CD4-positive, alpha-beta T cell (primary cell): ENCODE data around the gene EEFSEC. TPM values are rescaled to one million over a fixed set of nuclear protein-coding genes. Genes with fewer than 3 reads are reported as not detected.
"Not testable (repeated sequence)": the region's sequence is repeated elsewhere in the genome, so short reads cannot be mapped to it uniquely, and the experiment has no call there.

Experiments
- ATAC-seq: fragments of 200-7000 bp; cut with Tn5 transposase; one replicate; pipeline ENCODE4 v1.10.0; 2022; ENCODE audit warnings: mild to moderate bottlenecking; ENCODE audit not compliant: poor library complexity
- CTCF ChIA-PET: fragments of 350-600 bp; sonication (Branson Sonifier 250); formaldehyde crosslinking; loops from one replicate; lab custom pipeline; 2021; ENCODE audit warnings: antibody characterized with exemption, inconsistent platforms; lab: Charles Lee
- POLR2A ChIA-PET: fragments of 350-600 bp; sonication (Branson Sonifier 250); formaldehyde crosslinking; loops from one replicate; lab custom pipeline; 2021; ENCODE audit warnings: antibody characterized with exemption, inconsistent platforms; lab: Charles Lee
- DNase-seq, 14 experiments: peaks; one replicate each; pipeline ENCODE4 v3.0.0-alpha.2; 2013 to 2020; ENCODE audit warnings: mixed read lengths in 2 of 14
- H3K27ac ChIP-seq, 2 donors: one replicate each; pipeline versions ENCODE4 v1.5.1 to v1.7.0; 2013; ENCODE audit warnings: low read length in 2 of 2, low read depth in 1 of 2, mild to moderate bottlenecking in 1 of 2
- H3K27me3 ChIP-seq, 2 experiments: 1 replicate in 1 of 2; 2 replicates in 1 of 2; pipeline versions ENCODE4 v1.6.1 to v1.7.0; 2013; ENCODE audit warnings: low read length in 2 of 2, control low read depth in 1 of 2, mild to moderate bottlenecking in 1 of 2, moderate library complexity in 1 of 2; ENCODE audit not compliant: insufficient read depth in 2 of 2, control insufficient read depth in 1 of 2
- H3K36me3 ChIP-seq: one replicate; pipeline ENCODE4 v1.6.1; 2013; ENCODE audit warnings: low read length, control low read depth; ENCODE audit not compliant: insufficient read depth
- H3K4me1 ChIP-seq: one replicate; pipeline ENCODE4 v1.6.1; 2013; ENCODE audit warnings: low read length, control low read depth; ENCODE audit not compliant: insufficient read depth
- H3K4me3 ChIP-seq: one replicate; pipeline ENCODE4 v1.5.1; 2013; ENCODE audit warnings: mild to moderate bottlenecking, low read length, moderate library complexity
- H3K9me3 ChIP-seq, 2 experiments: 1 replicate in 1 of 2; 2 replicates in 1 of 2; pipeline versions ENCODE4 v1.6.1 to v1.7.0; 2013; ENCODE audit warnings: low read length in 2 of 2, mild to moderate bottlenecking in 2 of 2, control low read depth in 1 of 2, moderate library complexity in 1 of 2; ENCODE audit not compliant: control insufficient read depth in 1 of 2, insufficient read depth in 1 of 2
- H3K27ac Mint-ChIP-seq: one replicate; pipeline ENCODE4 v1.8.0; 2020; ENCODE audit warnings: mixed read lengths
- H3K27me3 Mint-ChIP-seq: one replicate; pipeline ENCODE4 v1.8.0; 2021; ENCODE audit warnings: mixed read lengths
- H3K36me3 Mint-ChIP-seq: one replicate; pipeline ENCODE4 v1.8.0; 2021; ENCODE audit warnings: low read depth, mixed read lengths
- H3K4me1 Mint-ChIP-seq: one replicate; pipeline ENCODE4 v1.8.0; 2021; ENCODE audit warnings: low read depth, mixed read lengths
- H3K4me3 Mint-ChIP-seq: one replicate; pipeline ENCODE4 v1.8.0; 2020; ENCODE audit warnings: mild to moderate bottlenecking, mixed read lengths
- H3K9me3 Mint-ChIP-seq: one replicate; pipeline ENCODE4 v1.8.0; 2020; ENCODE audit warnings: mixed read lengths
- CTCF ChIP-seq: fragments of 200-600 bp; IDR thresholded peaks from one replicate; pipeline ENCODE4 v1.8.0; 2022; ENCODE audit warnings: antibody characterized with exemption, mild to moderate bottlenecking
- intact Hi-C, 2 experiments: fragments of 100-400 bp; cut with DNase I in 1 of 2; cut with micrococcal nuclease in 1 of 2; formaldehyde crosslinking; loops; one replicate each; pipeline versions ENCODE4 v1.15.1 to v1.9.0; 2023 to 2025; cut with DNase I, micrococcal nuclease
- total RNA-seq, 174 experiments: library from RNA in 2 of 174; stranded (reverse) in 2 of 174; gene quantifications; one replicate each; pipeline ENCODE4 v1.2.3 and lab custom pipeline; 2021 to 2026

EEFSEC gene
- total RNA-seq, 2 experiments from 2014 or later, result 13.1 to 13.9 TPM

DNA sequence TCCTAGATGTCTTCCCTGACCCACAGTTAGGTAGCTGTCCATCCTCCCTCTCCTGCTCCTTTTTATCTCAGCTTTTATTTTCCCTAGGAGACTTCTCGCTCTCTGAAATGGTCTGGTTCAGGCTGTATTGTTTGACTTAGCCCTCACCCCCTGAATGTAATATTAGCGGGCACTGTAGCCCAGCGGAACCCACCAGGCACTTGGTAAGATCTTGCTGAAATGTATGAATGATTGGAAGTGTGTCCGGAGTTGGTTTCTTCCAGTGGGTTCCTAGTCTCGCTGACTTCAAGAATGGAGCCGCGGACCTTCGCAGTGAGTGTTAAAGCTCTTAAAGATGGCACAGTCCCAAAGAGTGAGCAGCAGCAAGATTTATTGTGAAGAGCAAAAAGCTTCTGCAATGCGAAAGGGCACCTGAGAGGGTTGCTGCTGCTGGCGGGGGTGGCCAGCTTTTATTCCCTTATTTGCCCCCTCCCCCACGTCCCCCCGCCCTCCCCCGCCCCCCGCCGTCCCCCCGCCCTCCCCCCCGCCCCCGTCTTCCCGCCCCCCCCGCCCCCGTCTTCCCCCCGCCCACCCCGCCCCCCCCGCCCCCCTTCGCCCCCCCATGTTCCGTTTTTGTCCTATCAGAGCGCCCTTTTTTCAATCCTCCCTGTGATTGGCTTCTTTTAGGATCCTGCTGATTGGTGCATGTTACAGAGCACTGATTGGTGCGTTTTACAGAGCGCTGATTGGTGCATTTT lies 694 bp upstream of the EEFSEC start:
- H3K4me3 Mint-ChIP-seq, result peak overlapping the region; percentile 87
- H3K36me3 Mint-ChIP-seq, result peaks cover 30% of the 10 kb centered on the region
- peak overlapping the region; percentile 50 to 80 for H3K27ac ChIP-seq
- CTCF ChIA-PET, result interaction anchor here (1.6 to 2.5 kb wide), 2 partner anchors 29 to 77 kb away, joined by 8 to 10 read pairs; partner anchors contain the start of gene RUVBL1
- peaks cover 40% of the 10 kb centered on the region for H3K4me1 Mint-ChIP-seq
- POLR2A ChIA-PET, result interaction anchor here (0.5 to 2.9 kb wide), 6 partner anchors 25 to 1164 kb away, joined by 3 to 77 read pairs (median 3); partner anchors contain the start of gene RUVBL1
- peak in 4 of 14 experiments; percentile 65 to 89 (median 78) for DNase-seq
- peaks cover 4% of the 10 kb centered on the region for H3K36me3 ChIP-seq
- peak overlapping the region; percentile 84 for H3K27ac Mint-ChIP-seq
- TF ChIP-seq CTCF, result no peak
- peak overlapping the region; percentile 58 for H3K4me3 ChIP-seq
- intact Hi-C loops, result loop anchor here (1.0 to 10.0 kb wide), 5 partner anchors 28 to 1678 kb away; partner anchors contain the start of genes ABTB1 (in 1 of the 2), RUVBL1 (in 1 of the 2), SEC61A1 (in 1 of the 2) and ZXDC (in 1 of the 2)
- H3K27me3 ChIP-seq, result no peaks in the 10 kb centered on the region
- H3K4me1 ChIP-seq, result peaks cover 22% of the 10 kb centered on the region
- ATAC-seq, result peak; percentile 76
- H3K9me3 ChIP-seq, result no peaks in the 10 kb centered on the region
- no peaks in the 10 kb centered on the region for H3K9me3 Mint-ChIP-seq
- H3K27me3 Mint-ChIP-seq, result no peaks in the 10 kb centered on the region

GRCh38 chr3:128154354-128154753 lies 1.1 kb downstream of the EEFSEC start:
- ATAC-seq, H3K27me3 Mint-ChIP-seq, DNase-seq, H3K9me3 Mint-ChIP-seq, H3K27me3 ChIP-seq, H3K9me3 ChIP-seq, H3K27ac ChIP-seq: not testable (repeated sequence)
- intact Hi-C loops, result loop anchor here in 1 of 2 experiments (5.0 to 10.0 kb wide), 3 partner anchors 102 to 1680 kb away; partner anchors contain the start of genes ABTB1, SEC61A1 and ZXDC
- H3K36me3 Mint-ChIP-seq, result peaks cover 48% of the 10 kb centered on the region
- Histone ChIP-seq H3K36me3 (peaks cover 12% of the 10 kb centered on the region), H3K4me3 (peak overlapping the region; percentile 58), H3K4me1 (peaks cover 22% of the 10 kb centered on the region)
- H3K27ac Mint-ChIP-seq, result peak overlapping the region; percentile 84
- H3K4me3 Mint-ChIP-seq, result peak overlapping the region; percentile 87
- POLR2A ChIA-PET, result interaction anchor here (0.6 to 2.9 kb wide), 4 partner anchors 9 to 141 kb away, joined by 3 to 77 read pairs (median 4); partner anchors contain the start of gene RUVBL1
- CTCF ChIA-PET, result interaction anchor here (1.1 to 2.5 kb wide), 3 partner anchors 40 to 79 kb away, joined by 3 to 10 read pairs (median 3); no protein-coding TSS in a partner anchor
- H3K4me1 Mint-ChIP-seq, result peaks cover 40% of the 10 kb centered on the region

GRCh38 chr3:128155616-128156360 lies 2.5 kb downstream of the EEFSEC start:
- Mint-ChIP-seq H3K4me1 (peaks cover 46% of the 10 kb centered on the region), H3K9me3 (no peaks in the 10 kb centered on the region), H3K27ac (no peak overlapping the region), H3K4me3 (peak overlapping the region; percentile 61), H3K36me3 (peaks cover 61% of the 10 kb centered on the region), H3K27me3 (no peaks in the 10 kb centered on the region)
- intact Hi-C loops, result loop anchor here in 1 of 2 experiments (10.0 kb wide), 2 partner anchors 481 to 1681 kb away; partner anchors contain the start of genes ABTB1 and ZXDC
- Histone ChIP-seq H3K9me3 (no peaks in the 10 kb centered on the region), H3K36me3 (peaks cover 12% of the 10 kb centered on the region), H3K4me3 (no peak overlapping the region), H3K4me1 (peaks cover 22% of the 10 kb centered on the region), H3K27ac (no peak overlapping the region), H3K27me3 (no peaks in the 10 kb centered on the region)
- no peak for TF ChIP-seq CTCF
- POLR2A ChIA-PET, result interaction anchor here (1.2 kb wide), 1 partner anchor 32 kb away, joined by 4 read pairs; the partner anchor contains the start of gene RUVBL1
- DNase-seq (no peak), ATAC-seq (no peak)
- CTCF ChIA-PET, result no interaction called here
